OCI-LY1 (cell line): ENCODE results near the gene TOX2.

Source experiments
- H2AFZ ChIP-seq: fragments of 200-600 bp; sonication (generic), shearing (Covaris generic); 2 replicates; pipeline ENCODE4 v1.6.0; 2014; ENCODE audit warnings: antibody characterized with exemption, mild to moderate bottlenecking, low read length
- H3F3A ChIP-seq: fragments of 200-600 bp; sonication (generic), shearing (Covaris generic); 2 replicates; pipeline ENCODE4 v1.6.0; 2014; ENCODE audit warnings: mild to moderate bottlenecking, antibody characterized with exemption, low read length, moderate library complexity; ENCODE audit not compliant: insufficient read depth
- H3K27ac ChIP-seq: fragments of 200-600 bp; sonication (generic); 2 replicates; pipeline ENCODE4 v1.5.1; 2014; ENCODE audit warnings: low read length, mixed run types, mild to moderate bottlenecking, low read depth; ENCODE audit not compliant: poor library complexity, severe bottlenecking
- H3K27me3 ChIP-seq: fragments of 200-600 bp; sonication (generic); 2 replicates; pipeline ENCODE4 v1.6.0; 2014; ENCODE audit warnings: antibody characterized with exemption, mild to moderate bottlenecking, low read length, moderate library complexity; ENCODE audit not compliant: insufficient read depth
- H3K36me3 ChIP-seq: fragments of 200-600 bp; sonication (generic); 2 replicates; pipeline ENCODE4 v1.6.1; 2014; ENCODE audit warnings: mild to moderate bottlenecking, antibody characterized with exemption, low read length, moderate library complexity, mixed read lengths; ENCODE audit not compliant: insufficient read depth
- H3K4me1 ChIP-seq: fragments of 200-600 bp; sonication (generic); 2 replicates; pipeline ENCODE4 v1.5.1; 2014; ENCODE audit warnings: mild to moderate bottlenecking, low read length, moderate library complexity; ENCODE audit not compliant: insufficient read depth, severe bottlenecking
- H3K4me2 ChIP-seq: fragments of 200-600 bp; sonication (generic), shearing (Covaris generic); 2 replicates; pipeline ENCODE4 v1.6.1; 2014; ENCODE audit warnings: low read length
- H3K4me3 ChIP-seq: fragments of 200-600 bp; sonication (generic); 2 replicates; pipeline ENCODE4 v1.5.1; 2014; ENCODE audit warnings: low read length, low read depth, mild to moderate bottlenecking, mixed read lengths; ENCODE audit not compliant: poor library complexity, severe bottlenecking
- H3K79me2 ChIP-seq: fragments of 200-600 bp; shearing (Covaris generic); 2 replicates; pipeline ENCODE4 v1.6.1; 2016; ENCODE audit warnings: mixed run types, low read length, mixed read lengths; ENCODE audit not compliant: insufficient read depth
- H3K9ac ChIP-seq: fragments of 200-600 bp; sonication (generic), shearing (Covaris generic); 2 replicates; pipeline ENCODE4 v1.6.1; 2014; ENCODE audit warnings: mild to moderate bottlenecking, low read length, mixed read lengths
- H3K9me2 ChIP-seq: fragments of 200-600 bp; sonication (generic), shearing (Covaris generic); 2 replicates; pipeline ENCODE4 v1.6.1; 2014; ENCODE audit warnings: low read depth, mild to moderate bottlenecking, low read length, mixed read lengths
- H3K9me3 ChIP-seq: fragments of 200-600 bp; shearing (Covaris generic); 2 replicates; pipeline ENCODE4 v1.6.1; 2014; ENCODE audit warnings: low read length, mixed read lengths
- H4K20me1 ChIP-seq: fragments of 200-600 bp; sonication (generic), shearing (Covaris generic); 2 replicates; pipeline ENCODE4 v1.6.0; 2016; ENCODE audit warnings: mild to moderate bottlenecking, low read length; ENCODE audit not compliant: insufficient read depth
- CTCF ChIP-seq: fragments of 200-600 bp; sonication (generic), shearing (Covaris generic); IDR thresholded peaks from 2 replicates; pipeline ENCODE4 v1.5.1; 2017; ENCODE audit warnings: mild to moderate bottlenecking, antibody characterized with exemption, low read length, moderate library complexity, mixed read lengths
- EZH2 ChIP-seq: fragments of 200-600 bp; sonication (generic), shearing (Covaris generic); IDR thresholded peaks from 2 replicates; pipeline ENCODE4 v1.8.0; 2017; ENCODE audit warnings: borderline replicate concordance, mixed run types, mild to moderate bottlenecking, antibody characterized with exemption, low read length, moderate library complexity, mixed read lengths

Gene TOX2

GRCh38 chr20:44018942-44019637, 104.4 kb downstream of the TOX2 start:
- H4K20me1 ChIP-seq: no peaks in the 10 kb centered on the region
- no peak overlapping the region for H2AFZ ChIP-seq
- no peaks in the 10 kb centered on the region for H3K79me2 ChIP-seq
- peaks cover 9% of the 10 kb centered on the region for H3K4me1 ChIP-seq
- H3K4me3 ChIP-seq: no peak overlapping the region
- H3K36me3 ChIP-seq: no peaks in the 10 kb centered on the region
- H3F3A ChIP-seq: no peaks in the 10 kb centered on the region
- no peak overlapping the region for H3K4me2 ChIP-seq
- no peaks in the 10 kb centered on the region for H3K27me3 ChIP-seq
- H3K9ac ChIP-seq: no peak overlapping the region
- H3K27ac ChIP-seq: no peak overlapping the region
- H3K9me3 ChIP-seq: no peaks in the 10 kb centered on the region
- no peaks in the 10 kb centered on the region for H3K9me2 ChIP-seq
- TF ChIP-seq CTCF (no peak), EZH2 (no peak)

GRCh38 chr20:44019638-44020335, 105.1 kb downstream of the TOX2 start:
- H3K79me2 ChIP-seq: no peaks in the 10 kb centered on the region
- H3K9me3 ChIP-seq: no peaks in the 10 kb centered on the region
- no peak overlapping the region for H3K4me3 ChIP-seq
- no peak overlapping the region for H3K9ac ChIP-seq
- no peak overlapping the region for H3K4me2 ChIP-seq
- no peaks in the 10 kb centered on the region for H3K27me3 ChIP-seq
- H3F3A ChIP-seq: no peaks in the 10 kb centered on the region
- H3K27ac ChIP-seq: no peak overlapping the region
- TF ChIP-seq EZH2: no peak
- peaks cover 9% of the 10 kb centered on the region for H3K4me1 ChIP-seq
- H2AFZ ChIP-seq: no peak overlapping the region
- H3K36me3 ChIP-seq: no peaks in the 10 kb centered on the region
- no peaks in the 10 kb centered on the region for H3K9me2 ChIP-seq
- no peaks in the 10 kb centered on the region for H4K20me1 ChIP-seq

- Histone ChIP-seq H2AFZ (no peak overlapping the region), H3F3A (no peaks in the 10 kb centered on the region), H4K20me1 (no peaks in the 10 kb centered on the region), H3K4me2 (no peak overlapping the region), H3K4me3 (no peak overlapping the region), H3K27ac (no peak overlapping the region), H3K36me3 (no peaks in the 10 kb centered on the region), H3K79me2 (no peaks in the 10 kb centered on the region), H3K4me1 (peaks cover 9% of the 10 kb centered on the region), H3K9ac (no peak overlapping the region), H3K9me2 (no peaks in the 10 kb centered on the region), H3K27me3 (no peaks in the 10 kb centered on the region), H3K9me3 (no peaks in the 10 kb centered on the region)
- no peak for TF ChIP-seq CTCF
- TF ChIP-seq EZH2: no peak
Measured at GRCh38 chr20:44020406-44021148, 105.9 kb downstream of the TOX2 start.
